NT2/D1 (cell line): ENCODE results near the gene ZNF497.
"Not testable (repeated sequence)": the region's sequence is repeated elsewhere in the genome, so short reads cannot be mapped to it uniquely, and the experiment has no call there.

Experiments
- DNase-seq: peaks from one replicate; pipeline ENCODE4 v3.0.0-alpha.2; 2011; ENCODE audit warnings: low read depth, low spot score
- H3K27me3 ChIP-seq: 2 replicates; pipeline ENCODE4 v1.6.0; 2011; ENCODE audit warnings: mild to moderate bottlenecking; ENCODE audit not compliant: insufficient read length, insufficient read depth
- H3K36me3 ChIP-seq: 2 replicates; pipeline ENCODE4 v1.6.1; 2011; ENCODE audit warnings: mild to moderate bottlenecking, low read length, mixed read lengths; ENCODE audit not compliant: insufficient read depth, insufficient read length
- H3K4me1 ChIP-seq: 2 replicates; pipeline ENCODE4 v1.5.1; 2011; ENCODE audit not compliant: insufficient read depth, insufficient read length
- H3K4me3 ChIP-seq: 2 replicates; pipeline ENCODE4 v1.5.1; 2011; ENCODE audit warnings: low read depth; ENCODE audit not compliant: insufficient read length
- H3K9ac ChIP-seq: 2 replicates; pipeline ENCODE4 v1.6.0; 2011; ENCODE audit warnings: low read depth; ENCODE audit not compliant: insufficient read length
- H3K9me3 ChIP-seq: 2 replicates; pipeline ENCODE4 v1.5.1; 2011; ENCODE audit warnings: mild to moderate bottlenecking, low read length; ENCODE audit not compliant: insufficient read depth
- SUZ12 ChIP-seq: IDR thresholded peaks from 2 replicates; pipeline ENCODE4 v1.6.1; 2011; ENCODE audit not compliant: insufficient read length, insufficient read depth; ENCODE audit errors: extremely low read depth
- YY1 ChIP-seq: IDR thresholded peaks from 2 replicates; pipeline ENCODE4 v1.6.1; 2011; ENCODE audit not compliant: insufficient read length, insufficient read depth
- ZNF274 ChIP-seq: IDR thresholded peaks from 2 replicates; pipeline ENCODE4 v1.6.1; 2011; ENCODE audit warnings: mild to moderate bottlenecking, low read depth, low read length

ZNF497 gene

GRCh38 chr19:58318297-58318696 is 44.3 kb downstream of the ZNF497 start:
- DNase-seq, result no peak
- H3K27me3 ChIP-seq, result no peaks in the 10 kb centered on the region
- H3K36me3 ChIP-seq, result peaks cover 51% of the 10 kb centered on the region
- H3K9ac ChIP-seq, result no peak overlapping the region
- TF ChIP-seq YY1, result no peak
- TF ChIP-seq SUZ12, result no peak
- TF ChIP-seq ZNF274, result no peak
- no peak overlapping the region for H3K4me3 ChIP-seq
- H3K9me3 ChIP-seq, result no peaks in the 10 kb centered on the region
- H3K4me1 ChIP-seq, result no peaks in the 10 kb centered on the region

DNA sequence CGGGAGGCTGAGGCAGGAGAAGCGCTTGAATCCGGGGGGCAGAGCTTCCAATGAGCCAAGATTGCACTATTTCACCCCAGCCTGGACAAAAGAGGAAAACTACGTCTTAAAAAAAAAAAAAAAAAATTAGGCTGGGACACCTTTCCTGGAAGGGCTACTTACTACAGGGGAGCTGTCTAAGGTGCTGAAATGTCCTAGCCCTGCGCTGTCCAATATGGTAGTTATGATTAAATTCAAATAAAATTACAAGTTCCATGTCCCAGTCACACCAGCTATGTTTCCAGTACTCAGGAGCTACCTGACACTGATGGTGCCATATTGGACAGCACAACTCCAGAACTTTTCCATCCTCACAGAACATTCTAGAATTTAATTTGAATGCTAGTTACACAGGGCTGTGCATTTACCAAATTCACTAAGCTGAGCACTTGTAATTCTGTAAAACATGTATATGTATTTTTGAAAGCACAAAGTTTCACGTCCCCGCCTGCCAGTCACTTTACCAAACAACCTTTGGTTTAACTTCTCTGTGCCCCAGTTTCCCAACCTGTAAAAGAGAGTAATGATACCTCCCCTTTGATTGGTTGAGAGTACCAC is 45.0 kb downstream of the ZNF497 start:
- Histone ChIP-seq H3K4me1 (no peaks in the 10 kb centered on the region), H3K27me3 (no peaks in the 10 kb centered on the region), H3K36me3 (peaks cover 52% of the 10 kb centered on the region), H3K9ac (no peak overlapping the region), H3K4me3 (no peak overlapping the region), H3K9me3 (no peaks in the 10 kb centered on the region)
- DNase-seq, result no peak
- TF ChIP-seq YY1 (no peak), SUZ12 (no peak), ZNF274 (no peak)

DNA sequence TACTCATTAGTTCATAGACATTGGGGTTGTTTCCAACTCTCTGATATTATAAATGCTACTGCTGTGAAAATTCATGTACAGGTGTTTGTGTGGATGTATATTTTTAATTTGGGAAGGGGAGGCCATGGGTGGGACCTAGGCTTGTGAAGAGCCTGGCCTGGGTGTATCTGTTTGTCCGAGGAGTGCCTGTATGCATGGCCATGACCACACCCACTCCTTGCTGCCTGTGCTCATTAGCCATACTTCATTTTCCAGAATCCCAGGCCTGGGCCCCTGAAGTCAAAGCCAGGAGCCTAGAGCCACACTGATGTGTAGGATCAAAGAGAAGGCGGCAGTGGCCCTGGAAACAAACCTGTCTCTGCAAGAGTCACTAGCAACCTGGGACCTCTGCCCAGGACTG is 47.0 kb downstream of the ZNF497 start:
- DNase-seq, result no peak

GRCh38 chr19:58311345-58311865 is 51.1 kb downstream of the ZNF497 start:
- Histone ChIP-seq H3K4me1 (no peaks in the 10 kb centered on the region), H3K9me3 (no peaks in the 10 kb centered on the region), H3K4me3 (no peak overlapping the region), H3K27me3 (no peaks in the 10 kb centered on the region), H3K9ac (no peak overlapping the region), H3K36me3 (peaks cover 82% of the 10 kb centered on the region)
- no peak for DNase-seq
- TF ChIP-seq YY1, result no peak
- TF ChIP-seq ZNF274, result no peak
- no peak for TF ChIP-seq SUZ12

More for the DNA sequence above, 47.0 kb downstream of the ZNF497 start:
- Histone ChIP-seq H3K9ac (no peak overlapping the region), H3K9me3 (no peaks in the 10 kb centered on the region), H3K4me1 (no peaks in the 10 kb centered on the region), H3K36me3 (peaks cover 58% of the 10 kb centered on the region), H3K4me3 (no peak overlapping the region), H3K27me3 (no peaks in the 10 kb centered on the region)
- TF ChIP-seq ZNF274, result no peak
- no peak for TF ChIP-seq SUZ12
- no peak for TF ChIP-seq YY1

- not testable (repeated sequence) for H3K4me1 ChIP-seq, H3K9me3 ChIP-seq, H3K4me3 ChIP-seq, H3K27me3 ChIP-seq, H3K9ac ChIP-seq
- peak; percentile 20 for DNase-seq
- peaks cover 82% of the 10 kb centered on the region for H3K36me3 ChIP-seq
Measured at GRCh38 chr19:58310685-58311084, 51.9 kb downstream of the ZNF497 start.

- H3K36me3 ChIP-seq, result peaks cover 55% of the 10 kb centered on the region
- no peaks in the 10 kb centered on the region for H3K9me3 ChIP-seq
Measured at GRCh38 chr19:58307736-58308135, 54.8 kb downstream of the ZNF497 start.

GRCh38 chr19:58305932-58306323 is 56.6 kb downstream of the ZNF497 start:
- H3K36me3 ChIP-seq, result peaks cover 44% of the 10 kb centered on the region
- DNase-seq, result no peak

More at GRCh38 chr19:58307736-58308135, 54.8 kb downstream of the ZNF497 start:
- no peak for DNase-seq
- Histone ChIP-seq H3K4me1 (no peaks in the 10 kb centered on the region), H3K4me3 (no peak overlapping the region), H3K9ac (no peak overlapping the region), H3K27me3 (no peaks in the 10 kb centered on the region)
- no peak for TF ChIP-seq ZNF274
- TF ChIP-seq YY1, result no peak
- TF ChIP-seq SUZ12, result no peak

More at GRCh38 chr19:58305932-58306323, 56.6 kb downstream of the ZNF497 start:
- Histone ChIP-seq H3K9me3 (no peaks in the 10 kb centered on the region), H3K27me3 (no peaks in the 10 kb centered on the region), H3K9ac (peak overlapping the region; percentile 96), H3K4me1 (no peaks in the 10 kb centered on the region), H3K4me3 (peak overlapping the region; percentile 99)
- no peak for TF ChIP-seq YY1
- TF ChIP-seq SUZ12, result no peak
- TF ChIP-seq ZNF274, result no peak
